K562 treated with DMSO at 1 percent for 24 hours (cell line): ENCODE results near the gene SUN1. TPM values are rescaled to one million over a fixed set of nuclear protein-coding genes. Genes with fewer than 3 reads are reported as not detected.

Experiments
- total RNA-seq: library from RNA; unstranded; fragments of 300-600 nt; gene quantifications from 2 replicates; pipeline ENCODE4 v1.2.3, GENCODE V29; 2022; ENCODE audit warnings: low read depth; ENCODE audit not compliant: insufficient read depth

The SUN1 gene, protein sequence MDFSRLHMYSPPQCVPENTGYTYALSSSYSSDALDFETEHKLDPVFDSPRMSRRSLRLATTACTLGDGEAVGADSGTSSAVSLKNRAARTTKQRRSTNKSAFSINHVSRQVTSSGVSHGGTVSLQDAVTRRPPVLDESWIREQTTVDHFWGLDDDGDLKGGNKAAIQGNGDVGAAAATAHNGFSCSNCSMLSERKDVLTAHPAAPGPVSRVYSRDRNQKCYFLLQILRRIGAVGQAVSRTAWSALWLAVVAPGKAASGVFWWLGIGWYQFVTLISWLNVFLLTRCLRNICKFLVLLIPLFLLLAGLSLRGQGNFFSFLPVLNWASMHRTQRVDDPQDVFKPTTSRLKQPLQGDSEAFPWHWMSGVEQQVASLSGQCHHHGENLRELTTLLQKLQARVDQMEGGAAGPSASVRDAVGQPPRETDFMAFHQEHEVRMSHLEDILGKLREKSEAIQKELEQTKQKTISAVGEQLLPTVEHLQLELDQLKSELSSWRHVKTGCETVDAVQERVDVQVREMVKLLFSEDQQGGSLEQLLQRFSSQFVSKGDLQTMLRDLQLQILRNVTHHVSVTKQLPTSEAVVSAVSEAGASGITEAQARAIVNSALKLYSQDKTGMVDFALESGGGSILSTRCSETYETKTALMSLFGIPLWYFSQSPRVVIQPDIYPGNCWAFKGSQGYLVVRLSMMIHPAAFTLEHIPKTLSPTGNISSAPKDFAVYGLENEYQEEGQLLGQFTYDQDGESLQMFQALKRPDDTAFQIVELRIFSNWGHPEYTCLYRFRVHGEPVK
- 90.8 and 93.0 TPM in 2 replicates for total RNA-seq

GRCh38 chr7:832167-832967 is at the start of gene SUN1:
SUN1 (plus strand) TSS chr7:832476; CDS start chr7:832525, 49 bp downstream.

GRCh38 chr7:876077-876971 is 44.0 kb downstream of the SUN1 start, which contains the start of gene GET4:
GET4 (plus strand) TSS chr7:876554; CDS start chr7:876646, 92 bp downstream.

Other genes with a start within 250 kb of the SUN1 start
- 26.9 and 27.5 TPM in 2 replicates for gene DNAAF5, start 105.8 kb upstream of the SUN1 start, total RNA-seq
- 13.3 and 13.9 TPM in 2 replicates for gene PRKAR1B, start 105.2 kb upstream of the SUN1 start, total RNA-seq
- gene GET4, start 44.1 kb downstream of the SUN1 start, total RNA-seq: 131 and 136 TPM in 2 replicates
- gene ADAP1, start 122.2 kb downstream of the SUN1 start, total RNA-seq: 1.3 and 2.1 TPM in 2 replicates
- 5.7 and 7.0 TPM in 2 replicates for gene COX19, start 143.1 kb downstream of the SUN1 start, total RNA-seq
- not detected in 2 replicates for gene CYP2W1, start 150.7 kb downstream of the SUN1 start, total RNA-seq
- 5.2 and 9.3 TPM in 2 replicates for gene GPR146, start 212.1 kb downstream of the SUN1 start, total RNA-seq